T-cell (primary cell): ENCODE results near the gene SIT1. TPM values are rescaled to one million over a fixed set of nuclear protein-coding genes. Genes with fewer than 3 reads are reported as not detected.
A peak's percentile ranks its signal among the peaks of the same experiment; 100 is the strongest.
"Not testable (repeated sequence)": the region's sequence is repeated elsewhere in the genome, so short reads cannot be mapped to it uniquely, and the experiment has no call there.

Experiments used
- ATAC-seq, 4 experiments: fragments of 200-7000 bp in 3 of 4; fragments of 150-1000 bp in 1 of 4; cut with Tn5 transposase; replicated peaks in 1 of 4; 1 replicate in 3 of 4; 2 replicates in 1 of 4; pipeline ENCODE4 v1.10.0; 2021; ENCODE audit warnings: moderate library complexity in 3 of 4, mild to moderate bottlenecking in 2 of 4, moderate number of reproducible peaks in 1 of 4
- CTCF ChIA-PET, 2 donors: fragments of 300-600 bp; sonication (Branson Sonifier 250); formaldehyde crosslinking; loops; one replicate each; lab custom pipeline; 2022; ENCODE audit warnings: antibody characterized with exemption in 2 of 2; lab: Charles Lee
- POLR2A ChIA-PET, 2 donors: fragments of 300-600 bp; sonication (Branson Sonifier 250); formaldehyde crosslinking; loops; one replicate each; lab custom pipeline; 2022; ENCODE audit warnings: antibody characterized with exemption in 2 of 2; lab: Charles Lee
- DNase-seq, 35 experiments: peaks; one replicate each; pipeline versions ENCODE4 v3.0.0 to v3.0.0-alpha.2; 2013 to 2023
- H3K27ac ChIP-seq: one replicate; pipeline ENCODE4 v1.5.1; 2013; ENCODE audit warnings: low read length
- H3K27me3 ChIP-seq, 2 experiments: replicated peaks in 1 of 2; 1 replicate in 1 of 2; 2 replicates in 1 of 2; pipeline versions ENCODE4 v1.6.1 to v1.7.0; 2013; ENCODE audit warnings: low read length in 1 of 2, mixed read lengths in 1 of 2; ENCODE audit not compliant: control insufficient read depth in 2 of 2, insufficient read depth in 2 of 2; ENCODE audit errors: extremely low read depth in 1 of 2
- H3K36me3 ChIP-seq, 2 donors: 1 replicate in 1 of 2; 2 replicates in 1 of 2; pipeline versions ENCODE4 v1.6.1 to v1.7.0; 2013; ENCODE audit warnings: low read length in 1 of 2; ENCODE audit not compliant: control insufficient read depth in 2 of 2, insufficient read depth in 1 of 2; ENCODE audit errors: extremely low read depth in 1 of 2
- H3K4me1 ChIP-seq, 2 experiments: 1 replicate in 1 of 2; 2 replicates in 1 of 2; pipeline versions ENCODE4 v1.6.1 to v1.7.0; 2013; ENCODE audit warnings: low read length in 2 of 2, mixed read lengths in 1 of 2; ENCODE audit not compliant: insufficient read depth in 2 of 2, control insufficient read depth in 1 of 2; ENCODE audit errors: extremely low read depth in 1 of 2
- H3K4me3 ChIP-seq, 2 donors: 1 replicate in 1 of 2; 2 replicates in 1 of 2; pipeline versions ENCODE4 v1.5.1 to v1.7.0; 2013; ENCODE audit warnings: mild to moderate bottlenecking in 2 of 2, low read length in 1 of 2, moderate library complexity in 1 of 2; ENCODE audit not compliant: control insufficient read depth in 1 of 2; ENCODE audit errors: extremely low read depth in 1 of 2
- H3K9me3 ChIP-seq: 2 replicates; pipeline ENCODE4 v1.7.0; 2013
- H3K27ac Mint-ChIP-seq, 2 donors: one replicate each; pipeline ENCODE4 v1.8.0; 2020 to 2021; ENCODE audit warnings: mild to moderate bottlenecking in 2 of 2, mixed read lengths in 2 of 2
- H3K27me3 Mint-ChIP-seq, 2 donors: one replicate each; pipeline ENCODE4 v1.8.0; 2021 to 2022; ENCODE audit warnings: mixed read lengths in 2 of 2
- H3K36me3 Mint-ChIP-seq: one replicate; pipeline ENCODE4 v1.8.0; 2021; ENCODE audit warnings: mixed read lengths
- H3K4me1 Mint-ChIP-seq, 3 donors: one replicate each; pipeline ENCODE4 v1.8.0; 2020 to 2022; ENCODE audit warnings: mixed read lengths in 3 of 3, mild to moderate bottlenecking in 1 of 3
- H3K4me3 Mint-ChIP-seq, 3 donors: one replicate each; pipeline ENCODE4 v1.8.0; 2020 to 2022; ENCODE audit warnings: mild to moderate bottlenecking in 3 of 3, mixed read lengths in 3 of 3, moderate library complexity in 3 of 3
- H3K9me3 Mint-ChIP-seq, 3 donors: one replicate each; pipeline ENCODE4 v1.8.0; 2020 to 2022; ENCODE audit warnings: mixed read lengths in 3 of 3
- WGBS: methylation state at CpG from one replicate; pipeline ENCODE4 v1.1.5; 2013; ENCODE audit warnings: missing lambda C conversion rate; ENCODE audit not compliant: insufficient coverage; 5-methylcytosine and 5-hydroxymethylcytosine counted together
- total RNA-seq, 35 experiments: library from RNA in 6 of 35; stranded (reverse) in 6 of 35; fragments of 120-200 nt in 1 of 35; gene quantifications; one replicate each; pipeline versions ENCODE4 v1.2.1 to v1.2.4 and lab custom pipeline; 2013 to 2026

Gene SIT1
- total RNA-seq, 5 donors from 2014 or later (not counting 1 experiment from before 2014, with no cell fraction given), result 34.9 to 57.1 (median 51.9) TPM

GRCh38 chr9:35641478-35641877 is 9.3 kb downstream of the SIT1 start:
- H3K27me3 ChIP-seq, H3K27ac ChIP-seq, H3K36me3 Mint-ChIP-seq, CTCF ChIA-PET, H3K4me3 Mint-ChIP-seq, H3K9me3 ChIP-seq, DNase-seq, H3K4me3 ChIP-seq, H3K27me3 Mint-ChIP-seq, H3K36me3 ChIP-seq, ATAC-seq, H3K9me3 Mint-ChIP-seq, POLR2A ChIA-PET: not testable (repeated sequence)
- peaks cover 63 to 73% (median 67%) of the 10 kb centered on the region in 3 donors for H3K4me1 Mint-ChIP-seq
- WGBS, result no CpG with 5 or more reads among the region's 3 CpGs
- H3K27ac Mint-ChIP-seq, result peak overlapping the region in 1 of 2 donors; percentile 55
- H3K4me1 ChIP-seq, result peaks cover 19 to 52% of the 10 kb centered on the region in 2 experiments

GRCh38 chr9:35640431-35640830 is 10.3 kb downstream of the SIT1 start:
- H3K9me3 Mint-ChIP-seq, H3K27me3 Mint-ChIP-seq, H3K4me3 Mint-ChIP-seq, H3K27ac ChIP-seq, H3K27me3 ChIP-seq, H3K36me3 Mint-ChIP-seq, H3K4me3 ChIP-seq, ATAC-seq, H3K36me3 ChIP-seq, DNase-seq, H3K9me3 ChIP-seq: not testable (repeated sequence)
- Mint-ChIP-seq H3K4me1 (peaks cover 67 to 73% (median 68%) of the 10 kb centered on the region in 3 donors), H3K27ac (peak overlapping the region; percentile 8 to 47)
- WGBS, result 98% methylated on average over 8 of the region's 15 CpGs
- H3K4me1 ChIP-seq, result peaks cover 25 to 49% of the 10 kb centered on the region in 2 experiments
- CTCF ChIA-PET, result interaction anchor here in 1 of 2 donors (2.0 kb wide), 1 partner anchor 16 kb away, joined by 13 read pairs; the partner anchor contains the start of genes CCDC107 and RMRP
- POLR2A ChIA-PET, result interaction anchor here in 1 of 2 donors (1.4 kb wide), 1 partner anchor 17 kb away, joined by 4 read pairs; the partner anchor contains the start of genes CCDC107 and RMRP

GRCh38 chr9:35639631-35640030 is 11.1 kb downstream of the SIT1 start:
- no peaks in the 10 kb centered on the region for H3K27me3 ChIP-seq
- DNase-seq (no peak), ATAC-seq (no peak)
- no peak overlapping the region for H3K4me3 ChIP-seq
- Mint-ChIP-seq H3K27me3 (no peaks in the 10 kb centered on the region), H3K4me1 (peaks cover 65 to 73% (median 69%) of the 10 kb centered on the region in 3 donors), H3K9me3 (no peaks in the 10 kb centered on the region), H3K4me3 (peak overlapping the region in 2 of 3 donors; percentile 29 to 65), H3K27ac (peak overlapping the region; percentile 78 to 90), H3K36me3 (peaks cover 9% of the 10 kb centered on the region)
- CTCF ChIA-PET, result interaction anchor here (0.6 to 2.0 kb wide), 7 partner anchors 17 to 993 kb away, joined by 3 to 13 read pairs (median 4); partner anchors contain the start of genes CCDC107 (in 1 of the 2) and RMRP (in 1 of the 2)
- peak overlapping the region; percentile 71 for H3K27ac ChIP-seq
- no peaks in the 10 kb centered on the region for H3K9me3 ChIP-seq
- H3K36me3 ChIP-seq, result no peaks in the 10 kb centered on the region
- H3K4me1 ChIP-seq, result peaks cover 23 to 42% of the 10 kb centered on the region in 2 experiments
- POLR2A ChIA-PET, result interaction anchor here (0.5 to 1.4 kb wide), 4 partner anchors 18 to 203 kb away, joined by 3 to 4 read pairs (median 3); partner anchors contain the start of genes CCDC107 (in 1 of the 2) and RMRP (in 1 of the 2)
- no CpG with 5 or more reads among the region's 1 CpG for WGBS

- H3K36me3 Mint-ChIP-seq, H3K36me3 ChIP-seq, H3K9me3 Mint-ChIP-seq, H3K9me3 ChIP-seq, H3K27me3 ChIP-seq, DNase-seq, H3K27me3 Mint-ChIP-seq, H3K4me3 ChIP-seq: not testable (repeated sequence)
- Mint-ChIP-seq H3K4me1 (peaks cover 61 to 70% (median 65%) of the 10 kb centered on the region in 3 donors), H3K27ac (peak overlapping the region; percentile 78 to 90), H3K4me3 (peak overlapping the region in 1 of 3 donors; percentile 65)
- peak in 1 of 4 experiments; percentile 63 for ATAC-seq
- POLR2A ChIA-PET, result interaction anchor here in 1 of 2 donors (0.6 to 1.4 kb wide), 3 partner anchors 18 to 203 kb away, joined by 3 to 4 read pairs (median 3); partner anchors contain the start of genes CCDC107 and RMRP
- CTCF ChIA-PET, result interaction anchor here in 1 of 2 donors (0.7 to 2.0 kb wide), 7 partner anchors 17 to 992 kb away, joined by 3 to 13 read pairs (median 4); partner anchors contain the start of genes CCDC107, CD72 and RMRP
- Histone ChIP-seq H3K27ac (peak overlapping the region; percentile 71), H3K4me1 (peaks cover 20 to 37% of the 10 kb centered on the region in 2 experiments)
- WGBS, result no CpG with 5 or more reads among the region's 1 CpG
These were observed 11.5 kb downstream of the SIT1 start for GRCh38 chr9:35639225-35639624.

- not testable (repeated sequence) for H3K36me3 ChIP-seq, H3K9me3 ChIP-seq, H3K27me3 Mint-ChIP-seq, H3K9me3 Mint-ChIP-seq, H3K27me3 ChIP-seq, H3K36me3 Mint-ChIP-seq
- ChIA-PET POLR2A (interaction anchor here in 1 of 2 donors (0.7 kb wide), 2 partner anchors 8 to 92 kb away, joined by 3 to 11 read pairs; no protein-coding TSS in a partner anchor), CTCF (interaction anchor here (0.6 to 2.0 kb wide), 10 partner anchors 8 to 992 kb away, joined by 3 to 13 read pairs (median 4); partner anchors contain the start of genes CCDC107 (in 1 of the 2), CD72 (in 1 of the 2) and RMRP (in 1 of the 2))
- peak in 23 of 35 experiments; percentile 16 to 69 (median 39) for DNase-seq
- Mint-ChIP-seq H3K4me1 (peaks cover 59 to 70% (median 64%) of the 10 kb centered on the region in 3 donors), H3K4me3 (peak overlapping the region in 2 of 3 donors; percentile 47 to 65), H3K27ac (peak overlapping the region; percentile 82 to 90)
- peak; percentile 60 to 91 (median 82) for ATAC-seq
- peak overlapping the region in 1 of 2 donors; percentile 6 for H3K4me3 ChIP-seq
- H3K4me1 ChIP-seq, result peaks cover 20 to 37% of the 10 kb centered on the region in 2 experiments
- peak overlapping the region; percentile 71 for H3K27ac ChIP-seq
- no CpG with 5 or more reads among the region's 8 CpGs for WGBS
These were observed 12.0 kb downstream of the SIT1 start for GRCh38 chr9:35638751-35639150.

- ATAC-seq, H3K9me3 Mint-ChIP-seq, DNase-seq, H3K27me3 ChIP-seq, H3K9me3 ChIP-seq, H3K4me3 ChIP-seq, H3K36me3 Mint-ChIP-seq, H3K36me3 ChIP-seq, POLR2A ChIA-PET, H3K27me3 Mint-ChIP-seq: not testable (repeated sequence)
- Mint-ChIP-seq H3K27ac (peak overlapping the region; percentile 82 to 90), H3K4me3 (peak overlapping the region in 1 of 3 donors; percentile 65), H3K4me1 (peaks cover 50 to 69% (median 56%) of the 10 kb centered on the region in 3 donors)
- Histone ChIP-seq H3K4me1 (peaks cover 20 to 30% of the 10 kb centered on the region in 2 experiments), H3K27ac (peak overlapping the region; percentile 71)
- CTCF ChIA-PET, result interaction anchor here in 1 of 2 donors (1.1 kb wide), 1 partner anchor 10 kb away, joined by 3 read pairs; no protein-coding TSS in a partner anchor
- 96% methylated on average over 9 of the region's 9 CpGs for WGBS
These were observed 13.2 kb downstream of the SIT1 start for GRCh38 chr9:35637427-35637955.
